Mesenchymal stem cell (in vitro differentiated cells and primary cell): ENCODE results near the gene POLR2F.
A peak's percentile ranks its signal among the peaks of the same experiment; 100 is the strongest.
"Not testable (repeated sequence)": the region's sequence is repeated elsewhere in the genome, so short reads cannot be mapped to it uniquely, and the experiment has no call there.

ENCODE experiments used
- DNase-seq: peaks from one replicate; pipeline ENCODE4 v3.0.0-alpha.2; 2013
- H2AFZ ChIP-seq: one replicate; pipeline ENCODE4 v1.6.1; 2013; ENCODE audit warnings: low read depth, mild to moderate bottlenecking, control low read depth, inconsistent platforms, low read length, moderate library complexity
- H2AK5ac ChIP-seq: 2 replicates; pipeline ENCODE4 v1.6.1; 2013; ENCODE audit warnings: low read length, moderate library complexity, mild to moderate bottlenecking, inconsistent platforms; ENCODE audit not compliant: severe bottlenecking
- H2BK120ac ChIP-seq: one replicate; pipeline ENCODE4 v1.6.1; 2013; ENCODE audit warnings: low read depth, mild to moderate bottlenecking, inconsistent platforms, low read length, moderate library complexity
- H2BK12ac ChIP-seq, 2 experiments: one replicate each; pipeline ENCODE4 v1.6.1; 2013; ENCODE audit warnings: inconsistent platforms in 2 of 2, low read length in 2 of 2, mild to moderate bottlenecking in 2 of 2, moderate library complexity in 2 of 2, control low read depth in 1 of 2
- H2BK15ac ChIP-seq: one replicate; pipeline ENCODE4 v1.6.1; 2013; ENCODE audit warnings: mild to moderate bottlenecking, low read depth, inconsistent platforms; ENCODE audit not compliant: poor library complexity, severe bottlenecking
- H2BK5ac ChIP-seq: 2 replicates; pipeline ENCODE4 v1.6.1; 2013; ENCODE audit warnings: low read depth, mild to moderate bottlenecking, low read length, control low read depth, inconsistent platforms; ENCODE audit not compliant: poor library complexity, severe bottlenecking
- H3K14ac ChIP-seq, 2 experiments: one replicate each; pipeline ENCODE4 v1.6.1; 2013; ENCODE audit warnings: inconsistent platforms in 2 of 2, low read length in 2 of 2, control low read depth in 1 of 2, mild to moderate bottlenecking in 1 of 2, moderate library complexity in 1 of 2
- H3K18ac ChIP-seq, 2 experiments: one replicate each; pipeline ENCODE4 v1.6.1; 2013; ENCODE audit warnings: inconsistent platforms in 2 of 2, low read length in 2 of 2, control low read depth in 1 of 2, low read depth in 1 of 2, mild to moderate bottlenecking in 1 of 2
- H3K23ac ChIP-seq, 2 experiments: one replicate each; pipeline ENCODE4 v1.6.1; 2013; ENCODE audit warnings: inconsistent platforms in 2 of 2, low read length in 2 of 2, mild to moderate bottlenecking in 2 of 2, moderate library complexity in 2 of 2, control low read depth in 1 of 2
- H3K27ac ChIP-seq: 2 replicates; pipeline ENCODE4 v1.5.1; 2013; ENCODE audit warnings: mild to moderate bottlenecking, moderate library complexity, low read length, control low read depth, inconsistent platforms; ENCODE audit not compliant: poor library complexity, severe bottlenecking
- H3K27me3 ChIP-seq, 2 experiments: 2 replicates each; pipeline versions ENCODE4 v1.6.1 to v1.7.0; 2013; ENCODE audit warnings: low read length in 2 of 2, mild to moderate bottlenecking in 2 of 2, moderate library complexity in 2 of 2, control low read depth in 1 of 2, inconsistent platforms in 1 of 2; ENCODE audit not compliant: control insufficient read depth in 1 of 2, insufficient read depth in 1 of 2
- H3K36me3 ChIP-seq, 2 experiments: 2 replicates each; pipeline versions ENCODE4 v1.6.1 to v1.7.0; 2013; ENCODE audit warnings: low read length in 2 of 2, control low read depth in 1 of 2, inconsistent platforms in 1 of 2, low read depth in 1 of 2, mild to moderate bottlenecking in 1 of 2; ENCODE audit not compliant: insufficient read depth in 2 of 2, control insufficient read depth in 1 of 2
- H3K4ac ChIP-seq, 2 experiments: one replicate each; pipeline ENCODE4 v1.6.1; 2013; ENCODE audit warnings: inconsistent platforms in 2 of 2, low read length in 2 of 2, mild to moderate bottlenecking in 2 of 2, moderate library complexity in 2 of 2, control low read depth in 1 of 2, low read depth in 1 of 2
- H3K4me1 ChIP-seq: 2 replicates; pipeline ENCODE4 v1.6.1; 2013; ENCODE audit warnings: low read depth, low read length, control low read depth; ENCODE audit not compliant: control insufficient read depth, insufficient read depth
- H3K4me2 ChIP-seq: 2 replicates; pipeline ENCODE4 v1.6.1; 2013; ENCODE audit warnings: low read length, mild to moderate bottlenecking, inconsistent platforms; ENCODE audit not compliant: poor library complexity, severe bottlenecking
- H3K4me3 ChIP-seq, 2 experiments: 2 replicates each; pipeline versions ENCODE4 v1.5.1 to v1.7.0; 2013; ENCODE audit warnings: low read length in 2 of 2, mild to moderate bottlenecking in 2 of 2, control low read depth in 1 of 2, low read depth in 1 of 2; ENCODE audit not compliant: insufficient read depth in 1 of 2
- H3K79me1 ChIP-seq: replicated peaks from 2 replicates; pipeline ENCODE4 v1.6.1; 2013; ENCODE audit warnings: mild to moderate bottlenecking, control low read depth, low read length, inconsistent platforms; ENCODE audit not compliant: poor library complexity, severe bottlenecking
- H3K9ac ChIP-seq: 2 replicates; pipeline ENCODE4 v1.7.0; 2013; ENCODE audit warnings: mild to moderate bottlenecking, low read length, moderate library complexity
- H3K9me3 ChIP-seq: 2 replicates; pipeline ENCODE4 v1.7.0; 2013; ENCODE audit warnings: mild to moderate bottlenecking, low read length; ENCODE audit not compliant: control insufficient read depth
- H4K8ac ChIP-seq: one replicate; pipeline ENCODE4 v1.6.1; 2013; ENCODE audit warnings: inconsistent platforms, mild to moderate bottlenecking, low read length, moderate library complexity
- H4K91ac ChIP-seq: one replicate; pipeline ENCODE4 v1.6.1; 2013; ENCODE audit warnings: mild to moderate bottlenecking, low read length, inconsistent platforms
- WGBS: methylation state at CpG from one replicate; pipeline ENCODE4 v1.1.7; 2013; ENCODE audit warnings: mixed read lengths; 5-methylcytosine and 5-hydroxymethylcytosine counted together

Gene POLR2F

DNA sequence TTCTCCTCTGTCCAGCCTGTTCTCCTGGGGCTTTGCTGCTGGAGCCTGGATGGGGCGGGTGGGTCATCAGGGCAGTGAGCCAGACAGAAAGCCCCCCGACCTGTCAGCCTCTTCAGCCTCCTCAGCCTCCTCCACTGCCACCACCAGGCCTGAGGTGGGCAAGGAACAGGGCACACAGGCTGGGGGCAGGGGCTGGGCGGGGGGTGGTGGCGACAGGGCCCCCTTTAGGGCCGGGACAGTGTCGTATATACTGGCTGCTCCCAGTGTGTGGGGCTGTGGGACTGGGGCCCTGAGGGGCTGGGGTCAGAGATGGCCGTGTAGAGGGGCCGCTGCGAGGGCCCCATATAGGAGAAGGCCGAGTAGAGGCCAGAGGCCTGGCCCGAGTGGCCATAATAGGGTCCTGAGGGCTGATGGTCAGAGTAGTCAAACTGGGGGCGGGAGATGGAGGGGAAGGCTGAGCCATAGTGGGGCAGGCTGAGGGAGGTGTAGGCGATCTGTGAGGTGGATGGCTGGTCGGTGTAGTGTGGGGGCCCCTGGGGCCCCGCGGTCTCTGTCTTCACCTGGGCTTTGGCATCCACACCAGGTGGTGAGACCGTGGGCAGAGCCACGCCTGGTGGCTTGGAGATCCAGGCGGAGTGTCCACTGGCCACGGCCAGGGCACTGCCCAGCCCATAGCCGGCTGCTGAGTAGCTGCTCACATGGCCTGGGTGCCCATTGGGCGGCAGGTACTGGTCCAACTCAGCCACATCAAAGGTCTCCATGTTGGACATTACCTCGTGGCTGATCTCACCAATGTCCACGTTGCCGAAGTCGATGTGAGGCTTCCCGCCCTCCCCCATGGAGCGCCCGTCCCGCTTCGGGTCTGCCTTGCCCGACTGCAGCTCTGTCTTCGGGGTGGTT lies 20.0 kb downstream of the POLR2F start:
- peaks cover 4% of the 10 kb centered on the region for H3K79me1 ChIP-seq

DNA sequence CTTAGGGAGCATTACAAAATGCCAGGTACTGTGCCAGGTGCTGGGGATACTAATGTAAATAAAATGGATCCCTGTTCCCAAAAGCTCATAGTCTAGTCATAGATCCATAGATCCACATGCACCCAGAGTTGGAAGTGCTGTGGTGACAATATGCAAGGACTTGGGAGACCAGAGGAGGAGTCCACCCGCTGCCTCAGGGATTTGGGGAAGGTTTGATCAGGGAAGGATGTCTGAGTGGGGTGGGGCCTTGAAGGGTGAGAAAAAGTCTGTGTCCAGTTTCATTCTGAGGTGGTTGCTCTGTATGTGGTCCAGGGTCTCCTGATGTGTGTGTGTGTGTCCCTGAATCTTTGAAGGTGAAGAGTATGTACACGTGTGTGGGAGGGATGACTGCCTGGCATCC lies 21.7 kb downstream of the POLR2F start:
- Histone ChIP-seq H2AFZ (no peak overlapping the region), H3K36me3 (peaks cover 14 to 37% of the 10 kb centered on the region in 2 experiments), H3K18ac (no peak overlapping the region), H2BK12ac (no peak overlapping the region), H2BK120ac (no peak overlapping the region), H3K27me3 (no peaks in the 10 kb centered on the region), H4K8ac (no peak overlapping the region), H4K91ac (no peak overlapping the region), H2BK5ac (no peak overlapping the region), H3K4me1 (peaks cover 5% of the 10 kb centered on the region), H3K14ac (no peak overlapping the region), H3K4me3 (no peak overlapping the region), H3K9ac (no peak overlapping the region), H3K4me2 (no peak overlapping the region), H2BK15ac (no peak overlapping the region), H2AK5ac (no peak overlapping the region), H3K27ac (no peak overlapping the region), H3K23ac (no peak overlapping the region), H3K4ac (no peak overlapping the region), H3K79me1 (peaks cover 1% of the 10 kb centered on the region), H3K9me3 (no peaks in the 10 kb centered on the region)
- no peak for DNase-seq
- WGBS: 95% methylated on average over 2 of the region's 2 CpGs

More for the DNA sequence above, 20.0 kb downstream of the POLR2F start:
- Histone ChIP-seq H3K23ac (no peak overlapping the region), H3K4ac (no peak overlapping the region), H3K9ac (no peak overlapping the region), H3K4me3 (no peak overlapping the region), H3K18ac (no peak overlapping the region), H3K27me3 (no peaks in the 10 kb centered on the region), H4K91ac (no peak overlapping the region), H2BK15ac (no peak overlapping the region), H2BK5ac (no peak overlapping the region), H2BK12ac (no peak overlapping the region), H2AK5ac (no peak overlapping the region), H3K4me2 (no peak overlapping the region), H3K36me3 (peaks cover 26 to 39% of the 10 kb centered on the region in 2 experiments), H3K27ac (no peak overlapping the region), H3K9me3 (no peaks in the 10 kb centered on the region), H2AFZ (no peak overlapping the region), H4K8ac (no peak overlapping the region), H3K4me1 (peaks cover 7% of the 10 kb centered on the region), H2BK120ac (no peak overlapping the region), H3K14ac (no peak overlapping the region)
- 98% methylated on average over 33 of the region's 33 CpGs for WGBS
- no peak for DNase-seq

DNA sequence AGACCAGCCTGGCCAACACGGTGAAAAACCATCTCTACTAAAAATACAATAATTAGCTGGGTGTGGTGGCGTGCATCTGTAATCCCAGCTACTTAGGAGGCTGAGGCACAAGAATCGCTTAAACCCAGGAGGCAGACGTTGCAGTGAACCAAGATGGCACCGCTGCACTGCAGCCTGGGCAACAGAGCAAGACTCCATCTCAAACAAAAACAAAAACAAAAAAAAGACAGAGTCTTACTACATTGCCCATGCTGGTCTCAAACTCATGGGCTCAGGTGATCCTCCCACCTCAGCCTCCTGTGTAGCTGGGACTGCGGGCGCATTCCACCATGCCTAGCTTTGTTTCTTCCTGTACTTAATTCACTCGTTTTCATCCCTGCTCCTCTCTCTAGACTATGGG lies 22.5 kb downstream of the POLR2F start:
- Histone ChIP-seq H2AFZ (peak overlapping the region; percentile 23), H3K36me3 (peaks cover 11 to 44% of the 10 kb centered on the region in 2 experiments)
- H3K4me1 ChIP-seq, H2BK12ac ChIP-seq, H2AK5ac ChIP-seq, DNase-seq, H2BK120ac ChIP-seq, H3K9me3 ChIP-seq, H3K4me2 ChIP-seq, H3K14ac ChIP-seq, H3K27me3 ChIP-seq, H2BK5ac ChIP-seq, H3K18ac ChIP-seq, H3K23ac ChIP-seq, H3K27ac ChIP-seq, H3K79me1 ChIP-seq, H3K4ac ChIP-seq, H2BK15ac ChIP-seq, H3K9ac ChIP-seq, H4K8ac ChIP-seq, H3K4me3 ChIP-seq, H4K91ac ChIP-seq: not testable (repeated sequence)
- 97% methylated on average over 8 of the region's 8 CpGs for WGBS

DNA sequence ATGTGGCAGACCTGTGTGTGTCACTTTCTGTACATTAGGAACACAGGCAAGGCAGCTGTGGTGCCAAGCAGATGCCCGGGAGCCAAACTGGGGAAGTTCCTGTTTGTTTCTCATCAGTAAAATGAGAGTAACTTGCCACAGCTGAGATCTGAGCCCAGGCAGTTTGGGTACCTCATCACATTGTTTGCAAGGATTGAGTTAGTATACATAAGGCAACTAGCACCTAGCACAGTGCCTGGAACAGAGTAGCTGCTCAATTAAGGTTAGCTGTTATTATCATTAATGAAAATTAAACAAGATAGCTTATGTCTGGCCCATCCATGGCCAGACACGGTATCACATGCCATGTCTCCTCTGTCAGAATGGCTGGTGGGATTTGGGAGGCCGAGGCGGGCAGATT lies 23.0 kb downstream of the POLR2F start:
- H3K14ac ChIP-seq: no peak overlapping the region
- no peak overlapping the region for H3K4me2 ChIP-seq
- no peak overlapping the region for H3K23ac ChIP-seq
- no peak overlapping the region for H4K8ac ChIP-seq
- no peak overlapping the region for H3K4me3 ChIP-seq
- no peak overlapping the region for H3K4ac ChIP-seq
- no peak overlapping the region for H2BK5ac ChIP-seq
- DNase-seq: no peak
- H3K36me3 ChIP-seq: peaks cover 11 to 47% of the 10 kb centered on the region in 2 experiments
- no peaks in the 10 kb centered on the region for H3K9me3 ChIP-seq
- 97% methylated on average over 4 of the region's 4 CpGs for WGBS
- H2BK120ac ChIP-seq: no peak overlapping the region
- H4K91ac ChIP-seq: no peak overlapping the region
- H2AFZ ChIP-seq: peak overlapping the region; percentile 23
- H3K79me1 ChIP-seq: no peaks in the 10 kb centered on the region
- no peak overlapping the region for H3K18ac ChIP-seq
- no peak overlapping the region for H2AK5ac ChIP-seq
- H3K27me3 ChIP-seq: peaks cover 0 to 7% of the 10 kb centered on the region in 2 experiments
- no peak overlapping the region for H2BK15ac ChIP-seq
- H3K4me1 ChIP-seq: peaks cover 2% of the 10 kb centered on the region
- H3K27ac ChIP-seq: no peak overlapping the region
- H2BK12ac ChIP-seq: no peak overlapping the region
- no peak overlapping the region for H3K9ac ChIP-seq
